BE2C (cell line): Measurements from ENCODE around the gene STRADB.

ENCODE experiments used
- DNase-seq: peaks from one replicate; pipeline ENCODE4 v3.0.0-alpha.2; 2020
- H3K27me3 ChIP-seq: fragments of 250-450 bp; sonication (Bioruptor Pico); 2 replicates; pipeline ENCODE4 v1.5.1; 2020; ENCODE audit warnings: mild to moderate bottlenecking
- H3K36me3 ChIP-seq: fragments of 250-450 bp; sonication (Bioruptor Pico); 2 replicates; pipeline ENCODE4 v1.5.1; 2020; ENCODE audit warnings: mild to moderate bottlenecking
- H3K4me1 ChIP-seq: fragments of 250-450 bp; sonication (Bioruptor Pico); 2 replicates; pipeline ENCODE4 v1.5.1; 2020
- H3K4me3 ChIP-seq: 2 replicates; pipeline ENCODE4 v1.5.1; 2011; ENCODE audit warnings: low read depth, low read length
- H3K9me3 ChIP-seq: fragments of 250-450 bp; sonication (Bioruptor Pico); 2 replicates; pipeline ENCODE4 v1.5.1; 2020
- TF ChIP-seq, protein P1 (sequence below): IDR thresholded peaks from 2 replicates; pipeline ENCODE4 v1.5.1; 2012; ENCODE audit warnings: mild to moderate bottlenecking, low read depth, low read length

STRADB gene

DNA sequence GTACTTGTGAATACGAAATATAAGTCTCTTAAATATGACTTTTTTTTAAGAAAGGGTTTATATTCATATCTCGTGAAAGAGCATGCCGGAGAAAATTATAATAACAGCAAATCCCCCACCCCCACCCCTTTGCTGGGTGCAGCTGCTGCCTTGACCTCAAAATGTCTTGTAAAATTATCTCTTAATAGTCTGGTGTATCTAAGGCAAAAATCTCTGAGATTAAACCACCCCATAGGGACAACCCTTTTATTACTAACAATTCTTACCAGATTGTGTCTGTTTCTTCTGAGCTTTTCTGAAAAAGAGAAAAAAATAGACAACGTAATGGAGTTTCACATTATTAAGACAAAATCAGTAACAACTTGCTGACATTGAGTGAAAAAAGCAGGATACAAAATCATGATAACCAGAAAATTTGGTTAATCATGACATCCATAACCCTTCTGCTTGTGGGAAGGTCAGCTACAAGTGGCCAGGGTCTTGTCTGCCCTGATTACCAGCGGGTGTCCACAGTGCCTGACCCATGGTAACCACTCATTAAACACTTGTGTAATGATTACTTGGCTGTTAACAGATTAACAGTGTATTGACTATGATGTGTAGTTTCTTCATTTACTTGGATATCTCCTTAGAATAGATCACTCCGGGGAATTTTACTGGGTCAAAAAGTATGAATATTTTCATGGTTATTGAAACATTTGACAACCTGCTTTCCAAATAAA is 1.5 kb downstream of the STRADB start:
- H3K4me3 ChIP-seq = no peak overlapping the region
- peaks cover 3% of the 10 kb centered on the region; the same call in 1 of the 2 replicates for H3K4me1 ChIP-seq
- H3K27me3 ChIP-seq = no peaks in the 10 kb centered on the region
- no peaks in the 10 kb centered on the region for H3K9me3 ChIP-seq
- H3K36me3 ChIP-seq = no peaks in the 10 kb centered on the region
- TF ChIP-seq, protein P1, sequence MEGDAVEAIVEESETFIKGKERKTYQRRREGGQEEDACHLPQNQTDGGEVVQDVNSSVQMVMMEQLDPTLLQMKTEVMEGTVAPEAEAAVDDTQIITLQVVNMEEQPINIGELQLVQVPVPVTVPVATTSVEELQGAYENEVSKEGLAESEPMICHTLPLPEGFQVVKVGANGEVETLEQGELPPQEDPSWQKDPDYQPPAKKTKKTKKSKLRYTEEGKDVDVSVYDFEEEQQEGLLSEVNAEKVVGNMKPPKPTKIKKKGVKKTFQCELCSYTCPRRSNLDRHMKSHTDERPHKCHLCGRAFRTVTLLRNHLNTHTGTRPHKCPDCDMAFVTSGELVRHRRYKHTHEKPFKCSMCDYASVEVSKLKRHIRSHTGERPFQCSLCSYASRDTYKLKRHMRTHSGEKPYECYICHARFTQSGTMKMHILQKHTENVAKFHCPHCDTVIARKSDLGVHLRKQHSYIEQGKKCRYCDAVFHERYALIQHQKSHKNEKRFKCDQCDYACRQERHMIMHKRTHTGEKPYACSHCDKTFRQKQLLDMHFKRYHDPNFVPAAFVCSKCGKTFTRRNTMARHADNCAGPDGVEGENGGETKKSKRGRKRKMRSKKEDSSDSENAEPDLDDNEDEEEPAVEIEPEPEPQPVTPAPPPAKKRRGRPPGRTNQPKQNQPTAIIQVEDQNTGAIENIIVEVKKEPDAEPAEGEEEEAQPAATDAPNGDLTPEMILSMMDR = no peak
- no peak for DNase-seq

DNA sequence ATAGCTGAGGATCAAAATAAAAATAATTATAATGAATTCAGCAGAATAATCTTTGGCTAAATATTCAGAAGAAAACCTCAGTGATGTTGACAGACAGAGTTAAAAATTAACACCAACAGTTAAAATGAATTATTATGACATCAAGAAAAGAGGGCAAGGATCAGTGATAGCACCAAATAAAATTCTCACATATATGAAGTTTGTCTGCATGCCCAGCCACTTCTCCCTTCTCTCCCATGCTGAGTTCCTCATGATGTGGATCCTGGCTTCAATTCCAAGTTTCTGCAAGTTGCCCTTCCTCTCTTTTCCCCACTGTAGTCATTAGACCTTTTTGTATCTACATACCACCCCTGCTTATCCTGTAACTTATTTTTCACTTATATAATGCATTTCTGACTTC is 6.8 kb downstream of the STRADB start:
- TF ChIP-seq, protein P1 = no peak
- Histone ChIP-seq H3K36me3 (no peaks in the 10 kb centered on the region), H3K4me3 (no peak overlapping the region), H3K4me1 (no peaks in the 10 kb centered on the region), H3K27me3 (no peaks in the 10 kb centered on the region), H3K9me3 (no peaks in the 10 kb centered on the region)
- no peak for DNase-seq

DNA sequence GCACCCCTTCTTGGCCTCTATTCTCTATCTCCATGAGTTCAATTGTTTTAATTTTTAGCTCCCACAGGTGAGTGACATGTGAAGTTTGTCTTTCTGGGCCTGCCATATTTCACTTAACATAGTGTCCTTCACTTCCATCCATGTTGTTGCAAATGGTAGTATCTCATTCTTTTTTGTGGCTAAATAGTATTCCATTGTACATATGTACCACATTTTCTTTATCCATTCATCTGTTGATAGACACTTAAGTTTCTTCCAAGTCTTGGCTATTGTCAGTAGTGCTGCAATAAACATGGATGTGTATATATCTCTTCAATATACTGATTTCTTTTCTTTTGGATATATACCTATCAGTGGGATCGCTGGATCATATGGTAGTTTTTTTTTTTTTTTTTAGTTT is 9.0 kb downstream of the STRADB start:
- TF ChIP-seq, protein P1 = no peak
- H3K4me1 ChIP-seq = peaks cover 2% of the 10 kb centered on the region; the same call in 1 of the 2 replicates
- H3K9me3 ChIP-seq = no peaks in the 10 kb centered on the region
- no peak overlapping the region for H3K4me3 ChIP-seq
- H3K27me3 ChIP-seq = no peaks in the 10 kb centered on the region
- no peaks in the 10 kb centered on the region for H3K36me3 ChIP-seq
- no peak for DNase-seq

DNA sequence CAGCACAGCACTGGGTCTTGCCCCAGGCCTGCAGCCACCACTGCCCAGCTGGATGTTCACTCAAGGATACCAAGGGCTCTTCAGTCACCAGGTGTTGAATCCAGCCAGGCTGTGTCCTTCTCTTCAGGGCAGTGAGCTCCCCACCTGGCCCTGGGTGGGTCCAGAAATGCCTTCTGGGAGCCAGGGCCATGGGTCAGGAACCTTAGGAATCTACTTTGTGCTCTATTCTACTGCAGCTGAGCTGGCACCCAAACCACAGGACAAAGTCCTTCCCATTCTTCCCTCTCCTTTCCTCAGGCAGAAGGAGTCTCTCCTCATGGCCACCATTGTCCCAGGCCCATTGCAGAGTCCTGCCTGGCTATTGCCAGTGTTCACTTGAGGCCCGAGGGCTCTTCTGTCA is 13.0 kb downstream of the STRADB start:
- peaks cover 12% of the 10 kb centered on the region; the same call in 1 of the 2 replicates for H3K4me1 ChIP-seq
- H3K36me3 ChIP-seq = no peaks in the 10 kb centered on the region
- H3K4me3 ChIP-seq = no peak overlapping the region
- H3K27me3 ChIP-seq = no peaks in the 10 kb centered on the region
- TF ChIP-seq, protein P1 = no peak
- DNase-seq = no peak
- no peaks in the 10 kb centered on the region for H3K9me3 ChIP-seq

DNA sequence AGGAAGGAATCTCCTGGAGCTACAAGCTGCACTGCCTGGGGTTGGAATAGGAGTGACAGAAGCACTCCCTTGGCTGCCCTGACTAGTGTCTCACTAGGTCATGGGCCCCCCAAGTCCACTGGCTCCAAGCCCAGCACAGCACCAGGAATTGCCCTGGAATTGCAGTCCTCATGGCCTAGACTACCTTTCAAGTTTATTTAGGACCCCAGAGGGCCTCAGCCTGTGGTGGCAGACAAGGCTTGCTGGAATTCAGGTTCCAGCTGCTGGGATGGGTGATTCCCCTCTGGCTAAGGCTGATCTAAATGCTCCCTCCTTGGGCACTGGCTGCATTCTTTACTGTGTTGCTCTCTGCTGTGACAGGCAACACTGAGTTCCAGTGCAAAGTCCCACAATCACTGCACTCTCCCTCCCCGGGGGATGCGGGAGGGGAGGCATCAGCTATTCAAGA is 14.0 kb downstream of the STRADB start:
- H3K9me3 ChIP-seq = no peaks in the 10 kb centered on the region
- no peak for DNase-seq
- peaks cover 12% of the 10 kb centered on the region; the same call in 1 of the 2 replicates for H3K4me1 ChIP-seq
- no peak overlapping the region for H3K4me3 ChIP-seq
- TF ChIP-seq, protein P1 = no peak
- H3K27me3 ChIP-seq = no peaks in the 10 kb centered on the region
- no peaks in the 10 kb centered on the region for H3K36me3 ChIP-seq

DNA sequence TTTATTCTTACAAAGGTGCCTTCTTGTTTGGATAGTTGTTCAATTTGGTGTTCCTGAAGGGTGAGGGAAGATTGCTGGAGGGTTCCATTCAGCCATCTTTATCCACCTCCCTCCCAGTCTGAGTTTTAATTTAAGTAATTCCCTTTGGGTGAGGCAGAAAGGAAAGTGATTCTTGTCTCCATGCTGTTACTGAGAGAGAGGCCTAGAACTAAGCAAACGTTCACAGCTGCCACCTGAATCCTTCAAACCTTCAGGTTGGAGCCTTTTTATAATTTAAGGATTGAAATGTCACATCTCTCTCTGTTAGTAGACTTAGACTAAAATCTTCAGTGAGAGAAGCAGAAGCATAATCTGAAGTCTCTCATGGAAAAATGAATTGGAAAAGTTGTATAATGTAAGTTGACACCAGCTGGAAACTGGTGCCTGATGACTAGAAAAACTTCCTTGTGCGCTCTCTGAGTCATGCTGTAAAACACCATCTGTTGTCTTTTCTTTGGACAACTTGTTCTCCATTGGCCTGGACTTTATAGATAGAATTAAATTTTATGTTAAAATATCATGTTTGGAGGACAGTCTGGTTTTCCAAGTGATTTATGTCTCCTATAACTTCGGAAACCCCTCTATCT is 14.6 kb downstream of the STRADB start:
- no peak for DNase-seq
- H3K36me3 ChIP-seq = no peaks in the 10 kb centered on the region

More for the DNA sequence above, 14.6 kb downstream of the STRADB start:
- TF ChIP-seq, protein P1 = no peak
- H3K27me3 ChIP-seq = no peaks in the 10 kb centered on the region
- no peak overlapping the region for H3K4me3 ChIP-seq
- H3K9me3 ChIP-seq = no peaks in the 10 kb centered on the region; the same call in 1 of the 2 replicates
- H3K4me1 ChIP-seq = peaks cover 12% of the 10 kb centered on the region; the same call in 1 of the 2 replicates
